ENCODE measurements around the gene MAP1LC3B.

Gene MAP1LC3B

DNA sequence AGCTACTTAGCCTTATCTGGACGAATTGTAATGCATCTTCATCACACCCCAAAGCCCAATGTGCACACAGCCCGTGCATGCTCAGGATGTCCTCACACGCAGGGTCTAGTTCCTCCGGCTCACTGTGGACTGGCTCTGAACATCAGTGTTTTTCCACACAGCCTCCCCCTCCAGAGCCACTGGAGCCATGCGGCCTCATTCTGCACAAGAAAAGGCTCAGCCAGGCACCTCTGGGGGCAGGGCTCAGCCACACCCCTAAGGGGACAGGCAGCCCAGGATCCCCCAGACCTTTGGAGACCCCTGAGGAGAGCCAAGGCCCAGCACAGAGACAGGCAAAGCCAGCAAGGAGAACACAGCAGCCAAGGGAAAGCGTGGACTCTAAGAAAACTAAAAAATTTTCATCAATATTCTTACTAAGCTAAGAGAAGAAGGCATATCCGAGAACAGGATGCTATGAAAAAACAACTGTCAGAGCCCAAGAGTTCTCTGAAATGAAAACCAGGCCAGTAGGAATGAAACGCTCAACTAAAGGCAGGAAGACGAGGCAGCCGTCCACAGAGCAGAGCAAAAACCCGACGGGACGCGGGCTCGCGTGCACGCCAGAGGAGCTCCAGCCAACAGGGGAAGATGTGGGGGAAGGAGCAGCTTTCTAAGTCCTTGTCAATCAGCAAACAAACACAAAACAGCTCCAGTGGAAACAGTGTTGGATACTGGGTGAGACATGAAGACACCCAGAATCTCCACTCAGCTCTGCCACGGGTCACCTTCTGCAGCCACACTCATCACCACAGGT lies 34.5 kb downstream of the MAP1LC3B start:
- Histone ChIP-seq H3K36me3 (replicated peaks) (peaks cover 8% of the 10 kb centered on the region), H3K27me3 (ENCODE audit: low read depth) (no peaks in the 10 kb centered on the region), H3K4me1 (no peaks in the 10 kb centered on the region), H3K9me3 (no peaks in the 10 kb centered on the region), H3K4me3 (no peak overlapping the region)
- in situ Hi-C loops (cut with MboI; ENCODE audit: low sequenced_read_pairs): no loop called here
- no peak for DNase-seq (ENCODE audit: low spot score in 2 of 2)

- Histone ChIP-seq H3K4me1 (no peaks in the 10 kb centered on the region), H3K27me3 (ENCODE audit: low read depth) (no peaks in the 10 kb centered on the region), H3K4me3 (no peak overlapping the region), H3K9me3 (no peaks in the 10 kb centered on the region), H3K36me3 (replicated peaks) (no peaks in the 10 kb centered on the region; the same call in 1 of the 2 replicates)
- in situ Hi-C loops (cut with MboI; ENCODE audit: low sequenced_read_pairs): no loop called here
- DNase-seq (ENCODE audit: low spot score in 2 of 2): no peak
These were observed 39.8 kb downstream of the MAP1LC3B start for GRCh38 chr16:87431926-87432325.

DNA sequence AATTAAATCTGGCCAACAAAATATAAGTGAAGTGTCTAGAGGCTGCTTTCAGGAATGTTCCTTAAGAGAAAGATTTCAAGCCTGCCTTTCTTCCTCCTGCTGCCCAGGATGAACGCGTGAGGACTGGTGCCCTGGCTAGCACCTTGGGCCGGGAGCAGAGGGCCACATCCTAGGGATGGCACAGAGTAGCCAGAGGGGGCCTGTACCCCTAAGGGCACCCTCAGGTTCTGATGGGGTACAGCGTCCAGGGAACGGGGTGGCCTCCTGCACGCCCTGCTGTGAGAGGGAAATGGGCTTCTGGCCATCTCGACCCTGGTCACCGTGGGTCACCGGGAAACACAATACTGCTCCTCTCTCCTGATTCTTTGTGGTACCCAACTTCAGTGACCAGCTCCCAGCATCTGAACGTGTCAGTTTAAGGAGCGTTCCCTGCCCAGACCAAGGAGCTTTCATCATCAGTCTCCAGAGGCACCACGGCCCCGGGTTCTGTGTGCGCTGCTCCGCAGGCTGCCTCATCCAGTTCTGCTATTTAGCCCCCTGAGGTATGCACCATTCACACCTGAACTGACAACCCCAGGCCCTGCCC lies 40.3 kb downstream of the MAP1LC3B start:
- no peaks in the 10 kb centered on the region; the same call in 1 of the 2 replicates for H3K36me3 ChIP-seq (replicated peaks)
- H3K4me3 ChIP-seq: no peak overlapping the region
- no peaks in the 10 kb centered on the region for H3K27me3 ChIP-seq (ENCODE audit: low read depth)
- no peaks in the 10 kb centered on the region for H3K4me1 ChIP-seq
- no peaks in the 10 kb centered on the region for H3K9me3 ChIP-seq
- in situ Hi-C loops (cut with MboI; ENCODE audit: low sequenced_read_pairs): no loop called here
- no peak for DNase-seq (ENCODE audit: low spot score in 2 of 2)

GRCh38 chr16:87434146-87434667 lies 42.1 kb downstream of the MAP1LC3B start:
- H3K4me1 ChIP-seq: no peaks in the 10 kb centered on the region

GRCh38 chr16:87435372-87436224 lies 43.5 kb downstream of the MAP1LC3B start:
- no peaks in the 10 kb centered on the region for H3K4me1 ChIP-seq
- no peaks in the 10 kb centered on the region for H3K27me3 ChIP-seq (ENCODE audit: low read depth)
- no peaks in the 10 kb centered on the region for H3K36me3 ChIP-seq (replicated peaks)
- no peak overlapping the region for H3K4me3 ChIP-seq
- in situ Hi-C loops (cut with MboI; ENCODE audit: low sequenced_read_pairs): no loop called here
- DNase-seq (ENCODE audit: low spot score in 2 of 2): no peak
- no peaks in the 10 kb centered on the region for H3K9me3 ChIP-seq

More at GRCh38 chr16:87434146-87434667, 42.1 kb downstream of the MAP1LC3B start:
- no peak for DNase-seq (ENCODE audit: low spot score in 2 of 2)
- no peaks in the 10 kb centered on the region for H3K27me3 ChIP-seq (ENCODE audit: low read depth)
- no peaks in the 10 kb centered on the region for H3K9me3 ChIP-seq
- H3K4me3 ChIP-seq: no peak overlapping the region
- in situ Hi-C loops (cut with MboI; ENCODE audit: low sequenced_read_pairs): no loop called here
- no peaks in the 10 kb centered on the region; the same call in 1 of the 2 replicates for H3K36me3 ChIP-seq (replicated peaks)

DNA sequence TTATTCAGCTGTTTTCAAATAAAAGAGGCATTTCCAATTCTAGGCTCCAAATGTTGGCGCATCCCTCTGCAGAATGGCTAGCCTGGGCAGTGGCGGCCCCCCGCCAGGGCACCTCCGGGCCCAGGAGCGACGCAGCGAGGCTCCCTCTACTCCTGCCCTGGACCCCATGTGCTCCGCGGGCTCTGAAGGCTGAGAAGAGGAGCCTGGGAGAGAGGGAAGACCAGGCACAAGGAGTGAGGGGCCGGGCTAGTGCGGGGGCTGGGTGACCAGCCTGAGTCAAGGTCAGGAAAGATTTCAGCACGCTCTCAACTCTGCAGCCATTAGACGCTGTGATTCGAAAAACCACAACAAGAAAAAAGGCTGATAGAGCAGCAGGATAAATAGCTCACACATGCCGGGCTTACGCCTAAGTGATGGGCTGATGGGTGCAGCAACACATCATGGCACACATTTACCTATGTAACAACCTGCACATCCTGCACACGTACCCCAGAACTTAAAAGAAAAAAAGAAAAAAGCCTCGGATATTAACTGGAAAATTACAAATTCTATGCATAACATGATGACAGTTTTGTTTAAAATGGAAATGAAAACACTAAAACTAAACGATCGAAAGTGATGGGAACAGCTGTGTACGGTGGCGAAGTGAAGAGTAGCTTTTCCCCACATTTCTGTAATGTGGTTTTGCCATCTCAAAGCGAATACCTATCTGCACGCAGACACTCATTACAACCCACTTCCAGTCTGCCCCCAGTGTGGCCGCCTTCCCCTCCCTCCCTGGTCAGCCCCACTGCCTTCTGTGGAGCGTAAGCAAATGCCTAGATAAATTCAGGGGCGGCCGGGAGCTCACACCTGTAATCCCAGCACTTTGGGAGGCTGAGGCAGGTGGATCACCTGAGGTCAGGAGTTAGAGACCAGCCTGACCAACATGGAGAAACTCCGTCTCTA lies 44.4 kb downstream of the MAP1LC3B start:
- no peaks in the 10 kb centered on the region for H3K9me3 ChIP-seq
- no peaks in the 10 kb centered on the region for H3K4me1 ChIP-seq
- no peaks in the 10 kb centered on the region for H3K36me3 ChIP-seq (replicated peaks)
- DNase-seq (ENCODE audit: low spot score in 2 of 2): no peak
- in situ Hi-C loops (cut with MboI; ENCODE audit: low sequenced_read_pairs): no loop called here
- H3K4me3 ChIP-seq: no peak overlapping the region
- no peaks in the 10 kb centered on the region for H3K27me3 ChIP-seq (ENCODE audit: low read depth)

DNA sequence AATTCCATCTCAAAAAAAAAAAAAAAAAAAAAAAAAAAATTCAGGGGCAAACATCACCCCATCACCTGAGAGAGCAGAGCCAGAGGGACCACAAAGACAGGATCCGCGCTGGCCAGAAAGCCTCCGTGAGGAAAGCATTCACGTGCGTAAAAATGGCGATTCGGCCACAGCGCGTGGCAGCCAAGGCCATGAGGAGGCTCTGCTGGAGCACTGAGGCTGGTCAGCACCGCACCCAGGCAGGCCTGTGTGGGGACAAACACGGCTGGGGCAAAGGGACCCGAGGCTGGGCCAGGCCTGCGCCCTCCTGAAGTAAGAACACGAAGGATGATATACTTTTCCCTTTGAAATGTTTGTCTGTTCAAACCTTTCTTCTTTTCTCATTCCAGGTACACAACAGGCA lies 45.2 kb downstream of the MAP1LC3B start:
- no peak overlapping the region for H3K4me3 ChIP-seq
- no peaks in the 10 kb centered on the region for H3K4me1 ChIP-seq
- in situ Hi-C loops (cut with MboI; ENCODE audit: low sequenced_read_pairs): no loop called here
- no peaks in the 10 kb centered on the region for H3K36me3 ChIP-seq (replicated peaks)
- no peaks in the 10 kb centered on the region for H3K9me3 ChIP-seq
- no peak for DNase-seq (ENCODE audit: low spot score in 2 of 2)
- H3K27me3 ChIP-seq (ENCODE audit: low read depth): no peaks in the 10 kb centered on the region

DNA sequence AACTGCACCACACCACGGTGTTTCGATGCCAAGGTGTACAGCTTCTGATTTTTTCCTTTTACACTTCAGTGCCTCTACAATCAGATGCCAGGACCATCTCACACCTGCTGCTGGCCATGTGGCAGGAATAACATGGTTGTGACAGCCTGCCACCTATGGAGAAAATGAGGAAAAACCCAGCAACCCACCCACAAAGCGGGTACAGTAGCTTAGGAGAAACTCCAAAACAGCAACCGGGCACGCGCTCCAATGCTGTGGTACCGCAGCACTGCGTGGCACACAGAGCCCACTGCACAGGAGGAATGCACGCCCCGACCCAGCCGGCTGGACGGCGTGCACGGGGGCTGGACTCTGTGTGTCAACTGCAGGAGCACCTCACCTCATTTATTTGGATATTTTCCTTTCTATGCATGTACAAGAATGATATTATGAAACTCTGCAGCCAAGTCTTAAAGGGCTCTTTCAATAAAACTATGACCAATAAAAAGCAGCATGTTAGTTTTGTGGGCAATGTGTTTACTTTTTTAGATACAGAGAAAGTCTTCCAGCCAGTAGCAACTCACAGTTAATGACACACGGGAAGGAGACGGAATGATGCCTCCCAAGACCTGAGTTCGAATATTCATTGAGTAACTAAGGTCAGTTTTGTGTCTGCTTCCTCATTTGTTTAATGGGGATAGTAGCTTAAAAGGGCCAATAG lies 45.9 kb downstream of the MAP1LC3B start:
- Histone ChIP-seq H3K9me3 (no peaks in the 10 kb centered on the region), H3K4me1 (peaks cover 3% of the 10 kb centered on the region; the same call in 1 of the 2 replicates), H3K4me3 (no peak overlapping the region), H3K27me3 (ENCODE audit: low read depth) (no peaks in the 10 kb centered on the region), H3K36me3 (replicated peaks) (no peaks in the 10 kb centered on the region)
- DNase-seq (ENCODE audit: low spot score in 2 of 2): no peak
- in situ Hi-C loops (cut with MboI; ENCODE audit: low sequenced_read_pairs): no loop called here

DNA sequence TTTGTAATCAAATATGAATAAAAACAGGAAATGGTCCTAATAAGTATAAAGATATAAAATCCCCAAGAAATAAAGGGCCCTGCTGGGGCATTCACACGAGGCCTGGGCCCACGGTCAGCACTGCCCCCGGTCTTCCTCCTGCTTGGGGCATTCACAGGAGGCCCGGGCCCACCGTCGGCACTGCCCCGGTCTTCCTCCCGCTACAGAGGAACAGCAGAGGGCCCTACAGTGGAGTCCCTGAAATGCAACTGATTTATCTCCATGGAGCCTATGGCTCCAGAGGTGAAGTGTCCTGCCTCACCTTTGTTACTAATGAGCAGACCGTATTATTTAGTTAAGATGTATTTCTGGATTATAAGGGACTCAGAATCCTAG lies 46.5 kb downstream of the MAP1LC3B start:
- Histone ChIP-seq H3K4me1 (peaks cover 3% of the 10 kb centered on the region; the same call in 1 of the 2 replicates), H3K36me3 (replicated peaks) (no peaks in the 10 kb centered on the region), H3K4me3 (no peak overlapping the region), H3K27me3 (ENCODE audit: low read depth) (no peaks in the 10 kb centered on the region), H3K9me3 (no peaks in the 10 kb centered on the region)
- no peak for DNase-seq (ENCODE audit: low spot score in 2 of 2)
- in situ Hi-C loops (cut with MboI; ENCODE audit: low sequenced_read_pairs): no loop called here

GRCh38 chr16:87439926-87440325 lies 47.8 kb downstream of the MAP1LC3B start:
- Histone ChIP-seq H3K4me3 (no peak overlapping the region), H3K4me1 (peaks cover 3% of the 10 kb centered on the region; the same call in 1 of the 2 replicates), H3K27me3 (ENCODE audit: low read depth) (no peaks in the 10 kb centered on the region), H3K9me3 (no peaks in the 10 kb centered on the region), H3K36me3 (replicated peaks) (no peaks in the 10 kb centered on the region)
- no peak for DNase-seq (ENCODE audit: low spot score in 2 of 2)
- in situ Hi-C loops (cut with MboI; ENCODE audit: low sequenced_read_pairs): no loop called here

- H3K27me3 ChIP-seq (ENCODE audit: low read depth): no peaks in the 10 kb centered on the region
- in situ Hi-C loops (cut with MboI; ENCODE audit: low sequenced_read_pairs): no loop called here
- no peak overlapping the region for H3K4me3 ChIP-seq
- peaks cover 3% of the 10 kb centered on the region; the same call in 1 of the 2 replicates for H3K4me1 ChIP-seq
- DNase-seq (ENCODE audit: low spot score in 2 of 2): no peak
- no peaks in the 10 kb centered on the region for H3K9me3 ChIP-seq
- H3K36me3 ChIP-seq (replicated peaks): 0 out of 2 replicates have a peak, but pooled peaks cover 4% of the 10 kb centered on the region
These were observed 49.9 kb downstream of the MAP1LC3B start for GRCh38 chr16:87441886-87442580.

DNA sequence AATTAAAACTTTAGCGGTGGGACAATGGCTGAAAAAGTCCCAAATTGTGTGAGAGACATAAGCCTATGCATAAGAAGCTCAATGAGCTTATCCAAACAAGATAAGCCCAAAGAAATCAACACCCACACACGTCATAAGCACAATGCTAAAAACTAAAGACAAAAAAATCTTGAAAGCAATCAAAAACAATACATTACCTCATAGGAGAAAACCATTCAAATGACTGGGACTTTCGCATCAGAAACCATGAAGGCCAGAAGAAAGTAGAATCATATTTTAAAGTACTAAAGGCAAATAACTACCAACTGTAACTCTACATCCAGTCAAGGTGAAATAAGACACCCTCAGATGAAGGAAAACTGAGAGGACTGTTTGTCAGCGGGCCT lies 50.4 kb downstream of the MAP1LC3B start:
- H3K4me3 ChIP-seq: no peak overlapping the region
- peaks cover 3% of the 10 kb centered on the region; the same call in 1 of the 2 replicates for H3K4me1 ChIP-seq
- H3K27me3 ChIP-seq (ENCODE audit: low read depth): no peaks in the 10 kb centered on the region
- in situ Hi-C loops (cut with MboI; ENCODE audit: low sequenced_read_pairs): no loop called here
- no peaks in the 10 kb centered on the region for H3K9me3 ChIP-seq
- no peak for DNase-seq (ENCODE audit: low spot score in 2 of 2)
- peaks cover 4% of the 10 kb centered on the region; the same call in 1 of the 2 replicates for H3K36me3 ChIP-seq (replicated peaks)
